GM13976 (cell line): ENCODE results near the gene LSM3.

Experiments
- DNase-seq: peaks from one replicate; pipeline ENCODE4 v3.0.0; 2012; ENCODE audit warnings: low spot score
- CTCF ChIP-seq: IDR thresholded peaks from 2 replicates; pipeline ENCODE4 v1.5.1; 2012; ENCODE audit warnings: borderline replicate concordance, mild to moderate bottlenecking; ENCODE audit not compliant: insufficient read depth; ENCODE audit errors: extremely low read depth, missing control alignments, control extremely low read depth
- in situ Hi-C: fragments of 300-500 bp; cut with MboI; formaldehyde crosslinking; loops from one replicate; pipeline ENCODE4 v1.12.0; 2022; ENCODE audit warnings: low sequenced_read_pairs, mixed read lengths, inconsistent platforms; ENCODE audit not compliant: unreplicated experiment

LSM3 gene

DNA sequence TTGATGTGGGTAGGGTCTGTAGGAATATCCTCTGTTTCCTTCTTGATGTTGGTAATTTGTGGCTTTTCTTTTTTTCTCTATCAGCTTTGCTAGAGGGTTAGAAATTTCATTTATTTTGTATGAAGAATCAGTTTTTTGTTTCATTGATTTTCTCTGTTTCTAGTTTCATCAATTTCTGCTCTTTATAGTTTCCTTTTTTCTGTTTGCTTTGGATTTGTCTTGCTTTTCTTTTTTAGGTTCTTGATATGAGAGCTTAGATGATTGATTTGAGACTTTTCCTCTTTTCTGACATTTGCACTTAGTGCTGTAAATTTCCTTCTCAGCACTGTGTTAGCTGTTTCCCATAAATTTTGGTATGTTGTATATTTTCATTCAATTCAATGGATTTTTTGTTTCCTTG, 61.3 kb downstream of the LSM3 start:
- in situ Hi-C loops = no loop called here
- no peak for TF ChIP-seq CTCF
- no peak for DNase-seq

- in situ Hi-C loops = no loop called here
- DNase-seq = no peak
- no peak for TF ChIP-seq CTCF
Measured at GRCh38 chr3:14240366-14240765, 61.7 kb downstream of the LSM3 start.

GRCh38 chr3:14241716-14242115, 63.1 kb downstream of the LSM3 start:
- TF ChIP-seq CTCF = no peak
- no peak for DNase-seq
- in situ Hi-C loops = no loop called here

DNA sequence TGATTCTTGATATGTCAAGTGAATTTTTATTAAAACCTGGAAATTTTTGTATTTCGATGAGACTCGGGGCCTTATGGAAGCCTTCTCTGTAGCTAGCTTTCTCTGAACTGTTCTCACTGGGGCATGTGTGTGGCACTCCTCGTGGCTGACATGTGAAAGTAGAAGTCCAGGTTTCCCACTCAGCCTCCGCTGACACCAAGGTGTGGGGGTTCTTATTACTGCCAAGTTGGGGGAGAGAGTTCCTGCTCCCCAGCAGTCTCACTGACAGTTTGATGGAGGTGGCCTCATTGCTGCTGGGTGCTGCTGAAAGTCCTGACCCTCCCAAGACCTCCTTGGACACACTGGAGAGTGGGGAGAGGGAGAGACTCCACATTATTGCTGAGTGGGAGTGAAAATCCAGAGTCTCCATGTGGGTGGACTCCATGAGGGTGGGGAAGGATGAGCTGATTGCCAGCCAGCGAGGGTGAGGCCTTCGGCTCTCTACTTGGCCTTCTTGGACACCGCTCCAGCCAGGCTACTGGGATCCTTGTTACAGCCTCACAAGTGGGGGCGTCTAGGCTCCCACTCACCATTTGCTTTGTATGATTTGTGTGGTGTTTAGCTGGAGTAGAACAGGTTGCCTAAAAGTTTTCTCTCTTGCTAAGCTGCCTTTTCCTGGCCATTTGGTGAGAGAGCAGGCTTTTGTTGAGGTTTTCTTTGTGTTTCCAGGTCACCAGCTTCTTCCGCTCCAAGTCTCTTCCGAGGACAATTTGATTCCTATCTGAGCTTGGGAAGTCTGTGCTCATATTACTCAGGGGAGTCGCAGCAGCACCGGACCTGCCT, 64.1 kb downstream of the LSM3 start:
- DNase-seq = no peak
- TF ChIP-seq CTCF = no peak
- in situ Hi-C loops = no loop called here

DNA sequence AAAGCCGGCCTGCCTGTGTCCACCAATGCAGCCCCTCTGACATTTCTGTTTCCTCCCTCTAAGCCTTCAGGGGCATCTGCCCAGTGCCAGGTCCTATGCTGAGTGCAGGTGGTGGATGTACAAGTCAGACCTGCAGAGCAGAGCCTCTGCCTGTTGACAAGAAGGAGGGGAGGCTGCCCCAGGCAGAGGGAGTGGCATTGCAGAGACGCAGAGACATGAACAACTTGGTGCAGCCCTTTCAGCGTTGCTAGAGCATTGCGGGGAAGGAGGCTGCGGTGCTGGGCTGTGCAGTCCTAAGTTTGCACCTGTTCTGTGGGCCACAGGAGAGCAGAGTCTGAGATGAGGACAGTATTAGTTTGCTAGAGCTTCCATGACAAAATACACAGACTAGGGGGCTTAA, 65.2 kb downstream of the LSM3 start:
- in situ Hi-C loops = no loop called here
- TF ChIP-seq CTCF = no peak
- no peak for DNase-seq

DNA sequence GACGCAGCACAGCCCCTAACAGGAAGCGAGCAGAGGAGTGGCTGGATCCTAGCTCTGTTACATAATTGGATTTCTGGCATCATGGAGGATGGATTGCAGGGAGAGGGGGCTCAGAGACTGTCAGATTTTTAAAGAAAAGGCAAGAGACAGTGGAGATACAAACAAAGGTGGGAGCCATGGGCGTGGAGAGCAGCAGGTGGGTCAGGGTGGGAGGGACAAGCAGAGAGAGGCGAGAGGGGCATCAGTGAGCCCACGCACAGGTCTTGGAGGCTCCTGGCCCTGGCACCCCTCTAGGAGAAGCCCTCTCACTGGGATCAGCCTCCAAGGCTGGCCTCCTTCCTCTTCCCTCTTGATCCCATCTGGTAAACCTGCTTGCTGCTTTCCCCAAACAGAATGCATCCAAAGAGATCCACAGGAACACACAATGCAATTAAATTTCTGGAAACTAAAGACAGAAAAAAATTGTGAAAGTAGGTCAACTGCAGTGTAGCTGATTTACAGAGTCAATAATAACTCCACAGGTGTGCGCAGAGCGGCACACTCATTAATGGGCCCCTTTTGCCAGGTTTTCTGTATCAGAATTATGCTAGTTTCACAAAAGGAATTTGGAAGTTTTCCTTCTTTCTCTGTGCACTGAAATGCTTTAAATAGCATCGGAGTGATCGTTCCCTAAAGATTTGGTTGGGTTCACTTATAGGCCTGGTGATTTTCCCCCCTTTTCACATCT, 66.1 kb downstream of the LSM3 start:
- no peak for DNase-seq

More for the DNA sequence above, 66.1 kb downstream of the LSM3 start:
- no peak for TF ChIP-seq CTCF
- in situ Hi-C loops = no loop called here
